Upper lobe of right lung (tissue), 1 donor: ENCODE results near the gene TBC1D21. TPM values are rescaled to one million over a fixed set of nuclear protein-coding genes. Genes with fewer than 3 reads are reported as not detected.

Experiments
- ATAC-seq: fragments of 200-7000 bp; cut with Tn5 transposase; one replicate; pipeline ENCODE4 v1.9.1; 2020; ENCODE audit warnings: mild to moderate bottlenecking, moderate library complexity
- DNase-seq: peaks from one replicate; pipeline ENCODE4 v3.0.0-alpha.2; 2020
- H3K27ac ChIP-seq: fragments of 200-600 bp; one replicate; pipeline ENCODE4 v1.8.0; 2022
- H3K27me3 ChIP-seq: fragments of 200-600 bp; one replicate; pipeline ENCODE4 v1.8.0; 2022; ENCODE audit warnings: mild to moderate bottlenecking
- H3K36me3 ChIP-seq: fragments of 200-600 bp; one replicate; pipeline ENCODE4 v1.8.0; 2022
- H3K4me1 ChIP-seq: fragments of 200-600 bp; one replicate; pipeline ENCODE4 v1.8.0; 2022
- H3K4me3 ChIP-seq: fragments of 200-600 bp; one replicate; pipeline ENCODE4 v1.8.0; 2022; ENCODE audit warnings: mild to moderate bottlenecking
- H3K9me3 ChIP-seq: fragments of 200-600 bp; one replicate; pipeline ENCODE4 v1.8.0; 2022
- CTCF ChIP-seq: fragments of 200-600 bp; IDR thresholded peaks from one replicate; pipeline ENCODE4 v1.8.0; 2022; ENCODE audit warnings: antibody characterized with exemption
- intact Hi-C: fragments of 100-400 bp; cut with DNase I; formaldehyde crosslinking; loops from one replicate; pipeline ENCODE4 v1.11.0; 2022
- total RNA-seq: library from RNA; stranded (reverse); fragmentation: NEBNext Ultra II Directional; extraction: Animal tissue kit (Norgen Biotek cat#: 25700); gene quantifications from one replicate; pipeline ENCODE4 v1.2.1, GENCODE V29; 2021
- donor health status: DM: no; HTN: yes; CAD: no; lungs with severe emphysema.

Gene TBC1D21
- total RNA-seq, 1 donor from 2014 or later, result not detected

- no peak overlapping the region for H3K4me3 ChIP-seq
- H3K9me3 ChIP-seq, result no peaks in the 10 kb centered on the region
- no peaks in the 10 kb centered on the region for H3K27me3 ChIP-seq
- H3K4me1 ChIP-seq, result peaks cover 35% of the 10 kb centered on the region
- TF ChIP-seq CTCF, result no peak
- no peak for DNase-seq
- peak overlapping the region; percentile 52 for H3K27ac ChIP-seq
- no peaks in the 10 kb centered on the region for H3K36me3 ChIP-seq
- ATAC-seq, result no peak
- intact Hi-C loops, result no loop called here
Observed at GRCh38 chr15:73924171-73924921, 51.0 kb downstream of the TBC1D21 start.

GRCh38 chr15:73925848-73926218, 52.5 kb downstream of the TBC1D21 start:
- intact Hi-C loops, result no loop called here
- no peak for TF ChIP-seq CTCF
- peak overlapping the region; percentile 61 for H3K4me3 ChIP-seq
- peak overlapping the region; percentile 80 for H3K27ac ChIP-seq
- ATAC-seq (no peak), DNase-seq (no peak)
- H3K4me1 ChIP-seq, result peaks cover 35% of the 10 kb centered on the region
- no peaks in the 10 kb centered on the region for H3K27me3 ChIP-seq
- H3K9me3 ChIP-seq, result no peaks in the 10 kb centered on the region
- no peaks in the 10 kb centered on the region for H3K36me3 ChIP-seq

- ATAC-seq, result peak; percentile 68
- no peak for TF ChIP-seq CTCF
- peak; percentile 76 for DNase-seq
- intact Hi-C loops, result no loop called here
- peaks cover 35% of the 10 kb centered on the region for H3K4me1 ChIP-seq
- H3K4me3 ChIP-seq, result peak within 1 kb of the TSS; percentile 61
- peak within 1 kb of the TSS; percentile 80 for H3K27ac ChIP-seq
- H3K27me3 ChIP-seq, result no peaks in the 10 kb centered on the region
- H3K9me3 ChIP-seq, result no peaks in the 10 kb centered on the region
- H3K36me3 ChIP-seq, result no peaks in the 10 kb centered on the region
Observed at GRCh38 chr15:73926219-73927002, 53.0 kb downstream of the TBC1D21 start, which contains the start of gene LOXL1. LOXL1 (plus strand) TSS chr15:73926462; CDS start chr15:73926784, 322 bp downstream.

GRCh38 chr15:73927003-73927475, 53.7 kb downstream of the TBC1D21 start:
- Histone ChIP-seq H3K36me3 (no peaks in the 10 kb centered on the region), H3K4me1 (peaks cover 29% of the 10 kb centered on the region), H3K4me3 (peak overlapping the region; percentile 61), H3K27ac (peak overlapping the region; percentile 80), H3K9me3 (no peaks in the 10 kb centered on the region), H3K27me3 (no peaks in the 10 kb centered on the region)
- intact Hi-C loops, result no loop called here
- peak; percentile 51 for ATAC-seq
- DNase-seq, result peak; percentile 84
- TF ChIP-seq CTCF, result no peak

- intact Hi-C loops, result no loop called here
- peak; percentile 52 for TF ChIP-seq CTCF
- ATAC-seq (peak; percentile 83), DNase-seq (peak; percentile 88)
- peaks cover 24% of the 10 kb centered on the region for H3K4me1 ChIP-seq
- no peaks in the 10 kb centered on the region for H3K27me3 ChIP-seq
- H3K9me3 ChIP-seq, result no peaks in the 10 kb centered on the region
- peak overlapping the region; percentile 61 for H3K4me3 ChIP-seq
- peak overlapping the region; percentile 80 for H3K27ac ChIP-seq
- no peaks in the 10 kb centered on the region for H3K36me3 ChIP-seq
Observed at GRCh38 chr15:73927476-73928240, 54.3 kb downstream of the TBC1D21 start.
